Measurements from ENCODE around the gene HMCES.
"Not testable (repeated sequence)": the region's sequence is repeated elsewhere in the genome, so short reads cannot be mapped to it uniquely, and the experiment has no call there.

The HMCES gene

DNA sequence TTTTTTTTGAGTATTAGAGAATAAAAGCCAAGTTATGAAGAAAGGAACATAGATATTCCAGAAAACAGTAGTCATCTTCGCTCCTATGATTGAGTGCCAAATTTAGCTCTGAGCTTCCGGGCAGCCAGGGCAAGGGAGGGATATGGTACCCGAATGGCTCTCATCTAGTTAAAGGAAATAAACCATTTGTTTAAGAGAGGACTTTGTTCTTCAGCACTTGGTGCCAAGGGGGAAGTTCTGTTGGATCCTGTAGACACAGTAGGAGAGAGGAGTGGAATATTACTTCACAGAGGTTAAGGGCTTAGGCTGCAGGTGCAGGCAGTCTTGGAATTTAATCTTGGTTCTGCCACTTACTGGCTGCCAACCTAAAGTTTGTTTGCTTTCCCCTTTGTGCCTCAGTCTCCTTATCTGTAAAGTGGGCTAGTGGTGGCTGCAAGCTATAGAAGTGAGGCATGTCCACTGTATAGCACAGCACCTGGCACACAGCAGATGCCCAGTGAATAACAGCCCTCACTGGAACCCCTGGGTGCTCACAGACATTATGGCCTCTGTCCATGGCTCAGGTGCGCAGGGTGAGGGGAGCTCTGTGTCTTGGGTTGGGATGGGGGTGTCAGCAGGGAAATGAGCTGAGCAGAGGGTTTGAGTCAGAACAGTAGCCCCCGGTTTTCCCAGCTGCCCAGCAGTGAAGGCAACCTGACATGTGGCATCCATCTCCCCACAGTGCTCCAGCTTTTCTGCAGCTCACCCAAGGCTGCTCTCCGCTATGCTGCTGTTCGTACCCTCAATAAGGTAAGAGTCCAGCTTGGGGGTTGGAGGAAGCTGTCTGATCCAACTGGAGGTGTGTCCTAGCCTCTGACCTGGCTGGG is 18.8 kb upstream of the HMCES start:
- no peak for DNase-seq

- DNase-seq = no peak
Measured at GRCh38 chr3:129260606-129261005, 18.1 kb upstream of the HMCES start.

GRCh38 chr3:129261894-129262293 is 16.8 kb upstream of the HMCES start:
- DNase-seq = no peak

GRCh38 chr3:129263161-129263910 is 15.3 kb upstream of the HMCES start:
- DNase-seq = no peak

- not testable (repeated sequence) for DNase-seq
Measured at GRCh38 chr3:129264994-129265393, 13.7 kb upstream of the HMCES start.

- DNase-seq = no peak
Measured at GRCh38 chr3:129266651-129267050, 12.0 kb upstream of the HMCES start.

- DNase-seq = no peak
Measured at GRCh38 chr3:129268396-129268795, 10.3 kb upstream of the HMCES start.

DNA sequence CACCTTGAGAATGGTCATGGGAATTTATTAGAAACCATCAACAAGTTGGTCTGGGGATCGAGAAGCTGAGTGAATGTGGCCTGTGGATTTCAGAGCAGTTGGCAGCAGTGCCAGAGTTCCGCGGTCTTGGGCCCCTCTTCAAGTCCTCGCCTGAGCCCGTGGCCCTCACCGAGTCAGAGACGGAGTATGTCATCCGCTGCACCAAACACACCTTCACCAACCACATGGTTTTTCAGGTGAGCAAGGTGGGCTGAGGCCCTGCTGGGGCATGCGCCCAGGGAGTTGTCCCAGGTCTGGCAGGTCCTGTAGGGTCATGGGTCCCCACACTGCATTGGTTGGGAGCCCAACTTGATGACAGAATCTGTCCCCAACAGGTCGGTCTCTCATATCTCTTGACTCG is 7.0 kb upstream of the HMCES start:
- no peak for DNase-seq

GRCh38 chr3:129276385-129276784 is 2.3 kb upstream of the HMCES start:
- no peak for DNase-seq

DNA sequence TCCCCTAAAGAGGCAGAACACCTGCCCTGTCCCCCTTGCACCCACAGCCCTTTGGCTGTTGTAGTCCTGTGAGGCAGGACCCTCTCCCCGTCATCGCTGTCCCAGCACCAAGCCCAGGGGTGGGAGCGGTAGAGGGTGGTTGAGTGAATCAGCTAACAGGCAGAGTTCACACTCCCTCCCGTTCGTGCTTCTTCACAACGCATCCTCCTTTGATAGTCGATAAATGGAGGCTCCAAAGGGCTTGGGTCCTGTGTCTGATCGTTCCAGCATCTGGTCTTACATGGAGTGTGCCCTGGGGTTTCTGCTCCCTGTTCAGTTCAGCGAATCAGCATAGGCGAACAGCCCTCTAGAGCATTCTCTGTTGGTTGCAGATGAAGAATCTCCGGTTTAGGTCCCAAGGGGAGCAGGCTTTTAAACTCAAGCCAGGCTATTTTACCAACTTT is 820 bp upstream of the HMCES start:
- no peak for DNase-seq

DNA sequence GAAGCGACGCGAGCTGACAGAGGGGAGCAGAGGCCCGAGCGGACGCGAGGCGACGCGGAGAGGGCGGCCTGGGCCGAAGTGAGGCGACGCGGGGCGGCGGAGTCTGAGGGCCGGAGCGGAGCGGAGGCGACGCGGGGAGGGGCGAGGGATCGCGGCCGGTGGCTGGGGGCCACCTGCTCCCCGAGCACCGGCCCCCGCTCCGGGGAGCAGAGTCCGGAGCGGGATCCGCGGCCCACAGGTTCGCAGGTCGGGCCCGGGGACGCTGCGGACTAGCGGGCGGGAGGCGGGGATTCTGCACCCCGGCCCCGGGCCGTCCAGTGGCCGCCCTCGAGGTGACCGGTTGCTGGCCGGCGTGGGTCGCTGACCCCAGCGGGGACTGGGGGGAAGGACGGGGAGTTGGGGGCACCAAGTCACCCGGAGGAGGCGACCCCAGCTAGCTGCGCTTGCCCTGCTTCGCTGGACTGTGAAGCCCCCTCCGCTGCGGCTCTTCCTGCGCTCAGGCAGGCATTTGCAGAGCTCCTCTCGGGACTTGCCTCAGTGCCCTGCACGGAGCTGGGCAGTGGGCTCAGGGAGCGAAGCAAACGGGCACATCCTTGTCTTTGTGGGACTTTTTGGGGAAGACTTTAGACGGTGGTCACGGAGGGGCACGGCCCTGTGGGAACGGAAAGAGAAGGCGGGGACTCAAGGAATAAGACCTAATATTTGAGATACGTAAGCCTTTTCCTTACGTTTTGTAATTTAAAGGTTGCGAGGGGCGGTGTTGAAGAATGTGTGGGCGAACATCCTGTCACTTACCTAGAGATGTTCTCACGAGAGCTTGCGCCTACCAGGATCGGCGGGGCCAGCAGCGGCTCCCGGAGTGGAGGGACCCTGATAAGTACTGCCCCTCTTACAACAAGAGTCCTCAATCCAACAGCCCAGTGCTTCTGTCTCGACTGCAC is 566 bp downstream of the HMCES start:
- no peak for DNase-seq

DNA sequence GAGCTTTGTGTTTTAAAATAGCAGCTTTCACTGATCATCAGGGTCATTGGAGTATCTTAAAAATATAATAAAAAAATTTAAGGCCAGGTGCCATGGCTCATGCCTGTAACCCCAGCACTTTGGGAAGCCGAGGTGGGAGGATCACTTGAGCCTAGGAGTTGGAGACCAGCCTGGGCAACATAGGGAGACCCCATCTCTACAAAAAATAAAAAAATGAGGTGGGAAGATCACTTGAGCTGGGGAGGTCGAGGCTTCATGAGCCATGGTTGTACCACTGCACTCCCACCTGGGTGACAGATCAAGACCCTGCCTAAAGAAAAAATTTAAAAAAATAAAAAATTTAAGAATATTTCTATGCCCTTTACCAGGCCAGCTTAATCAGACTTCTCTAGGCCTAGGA is 1.5 kb downstream of the HMCES start:
- DNase-seq = no peak

GRCh38 chr3:129281726-129282125 is 3.1 kb downstream of the HMCES start:
- DNase-seq = no peak

DNA sequence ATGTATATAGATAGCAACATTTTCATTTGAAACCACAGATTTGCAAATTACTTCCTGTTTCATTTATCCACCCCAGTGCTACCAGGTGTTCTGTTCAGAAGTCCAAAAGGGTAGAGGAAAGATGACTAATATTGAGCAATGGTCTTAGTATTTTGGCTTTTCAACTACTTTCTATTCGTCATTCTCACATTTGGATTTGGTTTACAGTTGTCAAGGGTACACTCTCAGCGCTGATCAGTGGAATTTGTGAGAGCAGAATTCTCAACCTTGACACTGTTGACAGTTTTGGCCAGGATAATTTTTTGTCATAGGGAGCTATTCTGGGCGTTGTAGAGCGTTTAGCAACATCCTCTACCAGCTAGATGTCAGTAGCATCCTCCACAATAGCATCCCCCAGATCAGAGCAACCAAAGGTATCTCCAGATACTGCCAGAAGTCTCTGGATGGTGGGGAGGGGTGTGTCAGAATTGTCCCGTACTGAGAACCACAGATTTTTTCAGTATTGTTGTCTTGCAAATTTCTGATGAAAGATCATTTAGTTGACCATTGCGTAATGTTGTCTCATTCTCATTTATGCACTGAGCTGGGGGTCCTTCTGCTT is 4.2 kb downstream of the HMCES start:
- DNase-seq = no peak

DNA sequence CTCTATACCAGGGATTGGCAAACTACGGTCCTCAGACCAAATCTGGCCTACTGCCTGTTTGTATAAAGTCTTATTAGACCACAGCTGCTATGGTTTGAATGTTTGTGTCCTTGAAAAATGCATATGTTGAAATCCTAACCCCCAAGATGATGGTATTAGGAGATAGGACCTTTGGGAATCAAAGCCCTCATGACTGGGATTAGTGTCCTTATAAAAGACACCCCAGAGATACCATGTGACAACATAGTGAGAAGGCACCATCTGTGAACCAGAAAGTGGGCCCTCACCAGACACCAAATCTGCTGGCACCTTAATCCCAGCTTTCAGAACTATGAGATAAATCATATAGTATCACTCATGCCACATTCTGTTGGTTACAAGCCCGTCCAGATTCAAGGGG is 7.4 kb downstream of the HMCES start:
- DNase-seq = no peak

GRCh38 chr3:129288446-129288845 is 9.8 kb downstream of the HMCES start:
- DNase-seq = no peak

DNA sequence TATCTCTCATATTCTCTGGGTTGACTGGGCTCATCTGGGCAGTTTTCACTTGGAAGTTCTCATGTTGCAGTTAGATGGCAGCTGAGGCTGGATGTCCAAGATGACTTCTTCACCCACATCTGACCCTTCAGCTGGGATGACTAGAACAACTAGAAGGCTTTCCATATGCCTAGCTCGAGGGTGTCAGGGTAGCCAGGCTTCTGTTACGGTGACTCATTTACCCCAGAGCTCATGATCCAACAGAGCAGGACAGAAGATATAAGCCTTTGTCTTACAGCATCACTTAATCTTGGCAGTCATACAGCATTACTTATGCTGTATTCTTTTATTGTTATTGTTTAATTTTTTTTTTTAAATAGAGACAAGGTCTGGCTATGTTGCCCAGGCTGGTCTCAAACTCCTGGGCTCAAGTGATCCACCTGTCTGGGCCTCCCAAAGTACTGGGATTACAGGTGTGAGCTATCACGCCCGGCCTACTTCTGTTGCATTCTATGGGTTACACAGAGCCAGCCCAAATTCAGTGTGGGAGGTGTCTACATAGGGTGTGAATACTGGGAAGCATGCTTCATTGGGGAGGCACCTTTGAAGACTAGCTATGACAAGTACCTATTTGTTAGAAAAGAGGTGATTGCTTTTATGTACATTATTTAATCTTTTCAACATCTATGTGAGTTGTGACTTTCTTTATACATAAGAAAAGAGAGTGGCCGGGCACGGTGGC is 10.7 kb downstream of the HMCES start:
- DNase-seq = no peak

- DNase-seq = no peak
Measured at GRCh38 chr3:129291236-129291886, 12.7 kb downstream of the HMCES start.

DNA sequence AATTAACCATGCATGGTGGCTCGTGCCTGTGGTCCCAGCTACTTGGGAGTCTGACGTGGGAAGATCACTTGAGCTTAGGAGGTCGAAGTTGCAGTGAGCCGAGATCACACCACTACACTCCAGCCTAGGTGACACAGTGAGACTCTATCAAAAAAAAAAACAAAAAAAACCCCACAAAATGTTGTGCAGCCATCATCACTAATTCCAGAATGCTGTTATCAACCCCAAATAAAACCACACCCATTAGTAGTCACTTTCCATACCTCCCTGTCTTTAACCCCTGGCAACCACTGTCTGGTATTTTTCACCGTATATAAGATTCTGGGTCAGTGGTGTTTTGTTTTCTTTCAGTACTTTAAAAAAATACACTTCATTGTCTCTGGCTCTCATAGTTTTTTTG is 16.6 kb downstream of the HMCES start:
- DNase-seq = no peak

GRCh38 chr3:129304146-129304961 is 25.7 kb downstream of the HMCES start:
- no peak for DNase-seq

DNA sequence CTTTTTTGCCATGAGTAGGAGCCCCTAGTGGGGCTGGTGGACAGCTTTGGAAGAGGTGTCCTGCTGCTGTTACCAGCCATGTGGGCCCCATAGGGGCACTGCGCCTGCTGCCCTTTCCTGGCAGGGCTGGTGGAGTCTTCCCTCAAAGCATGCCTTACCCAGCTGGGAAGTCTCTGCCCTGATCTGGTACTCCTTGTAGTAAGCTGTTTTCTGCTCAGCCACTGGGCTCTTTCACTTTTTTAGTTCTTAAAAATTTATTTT is 26.2 kb downstream of the HMCES start:
- no peak for DNase-seq

All from KG1 (cell line).